ENCODE results near the gene SNRPB2.

DNA sequence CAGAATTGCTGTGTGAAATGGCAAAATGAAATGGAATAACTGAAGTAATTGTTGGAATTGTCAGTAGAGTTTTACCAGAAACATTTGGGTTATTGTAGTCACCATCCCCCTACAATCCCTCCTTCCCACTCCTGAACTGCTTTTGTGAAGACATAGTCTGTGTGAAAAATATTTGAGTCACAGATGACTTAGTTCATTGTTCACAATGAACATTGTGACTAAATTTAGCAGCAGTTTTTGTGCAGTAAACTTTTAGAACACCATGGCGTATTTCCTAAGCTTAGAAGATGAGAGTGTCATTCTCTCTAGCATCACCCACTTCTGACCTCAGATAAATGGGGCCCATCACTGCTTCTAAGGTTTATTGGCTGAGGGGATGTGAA lies 29.3 kb downstream of the SNRPB2 start:
- TF ChIP-seq EZH2 (IDR thresholded peaks at IDR 0.05; ENCODE audit: borderline replicate concordance, insufficient read depth, low read length, poor library complexity, severe bottlenecking) (no peak), SMC3 (conservative IDR thresholded peaks at IDR 0.05; ENCODE audit: poor library complexity) (no peak), EP300 (conservative IDR thresholded peaks at IDR 0.05; ENCODE audit: poor library complexity, severe bottlenecking) (no peak), MXI1 (conservative IDR thresholded peaks at IDR 0.05; ENCODE audit: poor library complexity, severe bottlenecking) (no peak), RAD21 (conservative IDR thresholded peaks at IDR 0.05) (no peak), POLR2AphosphoS5 (IDR thresholded peaks at IDR 0.05) (no peak), TAF1 (IDR thresholded peaks at IDR 0.05; ENCODE audit: low read depth) (no peak)
- TF ChIP-seq, protein P1, sequence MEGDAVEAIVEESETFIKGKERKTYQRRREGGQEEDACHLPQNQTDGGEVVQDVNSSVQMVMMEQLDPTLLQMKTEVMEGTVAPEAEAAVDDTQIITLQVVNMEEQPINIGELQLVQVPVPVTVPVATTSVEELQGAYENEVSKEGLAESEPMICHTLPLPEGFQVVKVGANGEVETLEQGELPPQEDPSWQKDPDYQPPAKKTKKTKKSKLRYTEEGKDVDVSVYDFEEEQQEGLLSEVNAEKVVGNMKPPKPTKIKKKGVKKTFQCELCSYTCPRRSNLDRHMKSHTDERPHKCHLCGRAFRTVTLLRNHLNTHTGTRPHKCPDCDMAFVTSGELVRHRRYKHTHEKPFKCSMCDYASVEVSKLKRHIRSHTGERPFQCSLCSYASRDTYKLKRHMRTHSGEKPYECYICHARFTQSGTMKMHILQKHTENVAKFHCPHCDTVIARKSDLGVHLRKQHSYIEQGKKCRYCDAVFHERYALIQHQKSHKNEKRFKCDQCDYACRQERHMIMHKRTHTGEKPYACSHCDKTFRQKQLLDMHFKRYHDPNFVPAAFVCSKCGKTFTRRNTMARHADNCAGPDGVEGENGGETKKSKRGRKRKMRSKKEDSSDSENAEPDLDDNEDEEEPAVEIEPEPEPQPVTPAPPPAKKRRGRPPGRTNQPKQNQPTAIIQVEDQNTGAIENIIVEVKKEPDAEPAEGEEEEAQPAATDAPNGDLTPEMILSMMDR (IDR thresholded peaks at IDR 0.05; ENCODE audit: poor library complexity, severe bottlenecking): no peak
- TF ChIP-seq, protein P2, sequence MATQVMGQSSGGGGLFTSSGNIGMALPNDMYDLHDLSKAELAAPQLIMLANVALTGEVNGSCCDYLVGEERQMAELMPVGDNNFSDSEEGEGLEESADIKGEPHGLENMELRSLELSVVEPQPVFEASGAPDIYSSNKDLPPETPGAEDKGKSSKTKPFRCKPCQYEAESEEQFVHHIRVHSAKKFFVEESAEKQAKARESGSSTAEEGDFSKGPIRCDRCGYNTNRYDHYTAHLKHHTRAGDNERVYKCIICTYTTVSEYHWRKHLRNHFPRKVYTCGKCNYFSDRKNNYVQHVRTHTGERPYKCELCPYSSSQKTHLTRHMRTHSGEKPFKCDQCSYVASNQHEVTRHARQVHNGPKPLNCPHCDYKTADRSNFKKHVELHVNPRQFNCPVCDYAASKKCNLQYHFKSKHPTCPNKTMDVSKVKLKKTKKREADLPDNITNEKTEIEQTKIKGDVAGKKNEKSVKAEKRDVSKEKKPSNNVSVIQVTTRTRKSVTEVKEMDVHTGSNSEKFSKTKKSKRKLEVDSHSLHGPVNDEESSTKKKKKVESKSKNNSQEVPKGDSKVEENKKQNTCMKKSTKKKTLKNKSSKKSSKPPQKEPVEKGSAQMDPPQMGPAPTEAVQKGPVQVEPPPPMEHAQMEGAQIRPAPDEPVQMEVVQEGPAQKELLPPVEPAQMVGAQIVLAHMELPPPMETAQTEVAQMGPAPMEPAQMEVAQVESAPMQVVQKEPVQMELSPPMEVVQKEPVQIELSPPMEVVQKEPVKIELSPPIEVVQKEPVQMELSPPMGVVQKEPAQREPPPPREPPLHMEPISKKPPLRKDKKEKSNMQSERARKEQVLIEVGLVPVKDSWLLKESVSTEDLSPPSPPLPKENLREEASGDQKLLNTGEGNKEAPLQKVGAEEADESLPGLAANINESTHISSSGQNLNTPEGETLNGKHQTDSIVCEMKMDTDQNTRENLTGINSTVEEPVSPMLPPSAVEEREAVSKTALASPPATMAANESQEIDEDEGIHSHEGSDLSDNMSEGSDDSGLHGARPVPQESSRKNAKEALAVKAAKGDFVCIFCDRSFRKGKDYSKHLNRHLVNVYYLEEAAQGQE (IDR thresholded peaks at IDR 0.05; ENCODE audit: borderline replicate concordance): no peak

Data from neural cell (in vitro differentiated cells).